Left lobe of liver (tissue), 2 donors: ENCODE data around the gene DLK1. TPM values are rescaled to one million over a fixed set of nuclear protein-coding genes. Genes with fewer than 3 reads are reported as not detected.

Source experiments
- ATAC-seq: fragments of 200-7000 bp; cut with Tn5 transposase; one replicate; pipeline ENCODE4 v1.9.1; 2020; ENCODE audit warnings: mild to moderate bottlenecking, moderate library complexity
- DNase-seq: peaks from one replicate; pipeline ENCODE4 v3.0.0-alpha.2; 2020; ENCODE audit warnings: low spot score
- total RNA-seq: library from RNA; stranded (reverse); gene quantifications from one replicate; pipeline ENCODE4 v1.2.1, GENCODE V29; 2021
- donor health status: DM: no; HTN: no; CAD: no; lungs with moderate emphysema.
- donor health status: DM: no; HTN: yes; CAD: no.

The DLK1 gene
- total RNA-seq, 1 donor from 2014 or later: 1.3 TPM

GRCh38 chr14:100731846-100732765, 5.4 kb downstream of the DLK1 start:
- no peak for ATAC-seq
- DNase-seq: no peak

- DNase-seq (no peak), ATAC-seq (no peak)
These were observed 6.0 kb downstream of the DLK1 start for GRCh38 chr14:100732766-100733100.

GRCh38 chr14:100733152-100733850, 6.6 kb downstream of the DLK1 start:
- DNase-seq (no peak), ATAC-seq (no peak)

GRCh38 chr14:100734031-100734990, 7.6 kb downstream of the DLK1 start:
- ATAC-seq (no peak), DNase-seq (no peak)

GRCh38 chr14:100735271-100735670, 8.6 kb downstream of the DLK1 start:
- ATAC-seq (no peak), DNase-seq (no peak)

- DNase-seq: no peak
- no peak for ATAC-seq
These were observed 9.8 kb downstream of the DLK1 start for GRCh38 chr14:100736269-100737180.

GRCh38 chr14:100737526-100737925, 10.8 kb downstream of the DLK1 start:
- no peak for ATAC-seq
- DNase-seq: no peak

- no peak for DNase-seq
- ATAC-seq: no peak
These were observed 11.6 kb downstream of the DLK1 start for GRCh38 chr14:100738269-100738691.

- ATAC-seq (no peak), DNase-seq (no peak)
These were observed 12.0 kb downstream of the DLK1 start for GRCh38 chr14:100738704-100739131.

GRCh38 chr14:100739306-100739705, 12.6 kb downstream of the DLK1 start:
- no peak for ATAC-seq
- DNase-seq: no peak

- no peak for DNase-seq
- no peak for ATAC-seq
These were observed 13.6 kb downstream of the DLK1 start for GRCh38 chr14:100740196-100740825.

GRCh38 chr14:100740929-100741328, 14.2 kb downstream of the DLK1 start:
- ATAC-seq (no peak), DNase-seq (no peak)

GRCh38 chr14:100741966-100742365, 15.3 kb downstream of the DLK1 start:
- DNase-seq (no peak), ATAC-seq (no peak)

- ATAC-seq (no peak), DNase-seq (no peak)
These were observed 19.6 kb downstream of the DLK1 start for GRCh38 chr14:100746326-100746725.

GRCh38 chr14:100747021-100747586, 20.4 kb downstream of the DLK1 start:
- no peak for DNase-seq
- ATAC-seq: no peak

- no peak for ATAC-seq
These were observed 21.0 kb downstream of the DLK1 start for GRCh38 chr14:100747736-100748135.

GRCh38 chr14:100748403-100748802, 21.7 kb downstream of the DLK1 start:
- ATAC-seq (no peak), DNase-seq (no peak)

More at GRCh38 chr14:100747736-100748135, 21.0 kb downstream of the DLK1 start:
- DNase-seq: no peak

- no peak for ATAC-seq
- no peak for DNase-seq
These were observed 22.3 kb downstream of the DLK1 start for GRCh38 chr14:100748944-100749343.

- ATAC-seq (no peak), DNase-seq (no peak)
These were observed 23.4 kb downstream of the DLK1 start for GRCh38 chr14:100749967-100750597.
